ENCODE data around the gene CARD6. TPM values are rescaled to one million over a fixed set of nuclear protein-coding genes. Genes with fewer than 3 reads are reported as not detected.
A peak's percentile ranks its signal among the peaks of the same experiment; 100 is the strongest.

Gene CARD6
- total and polyA plus RNA-seq, 2 of the 13 experiments (the other 11 are each of a cell fraction or from before 2014, with no cell fraction given): 0.33 to 1.4 TPM

GRCh38 chr5:40834849-40835787 is 6.0 kb upstream of the CARD6 start, which contains the start of gene RPL37 (continued):
- TF ChIP-seq ZHX2 (IDR thresholded peaks at IDR 0.05; ENCODE audit: low read depth) (peak; percentile 90), ZHX2 (CRISPR knock-in tag; IDR thresholded peaks at IDR 0.05; ENCODE audit: borderline replicate concordance) (no peak), MBNL3 (CRISPR knock-in tag; conservative IDR thresholded peaks at IDR 0.05) (no peak), ZNF570 (CRISPR knock-in tag; IDR thresholded peaks at IDR 0.05; ENCODE audit: borderline replicate concordance) (no peak), TARDBP (CRISPR knock-in tag; IDR thresholded peaks at IDR 0.05) (peak; percentile 98), GABPA (IDR thresholded peaks at IDR 0.05; ENCODE audit: low read depth, low read length) (peak; percentile 97), GABPA (CRISPR knock-in tag; IDR thresholded peaks at IDR 0.05; ENCODE audit: low read depth) (peak; percentile 99), ZMYM3 (CRISPR knock-in tag; IDR thresholded peaks at IDR 0.05) (peak; percentile 79; the same call in 1 of the 2 replicates), ZNF703 (CRISPR knock-in tag; IDR thresholded peaks at IDR 0.05; ENCODE audit: borderline replicate concordance) (no peak; the same call in 1 of the 2 replicates), SKIL (CRISPR knock-in tag; IDR thresholded peaks at IDR 0.05; ENCODE audit: borderline replicate concordance) (peak; percentile 83), ZFAT (CRISPR knock-in tag; conservative IDR thresholded peaks at IDR 0.05) (no peak), MED1 (CRISPR knock-in tag; IDR thresholded peaks at IDR 0.05) (peak; percentile 90), ZNF564 (CRISPR knock-in tag; IDR thresholded peaks at IDR 0.05) (peak; percentile 66), RARG (CRISPR knock-in tag; IDR thresholded peaks at IDR 0.05; ENCODE audit: low read depth) (no peak; the same call in 1 of the 2 replicates), ZNF512B (CRISPR knock-in tag; IDR thresholded peaks at IDR 0.05; ENCODE audit: borderline replicate concordance) (peak; percentile 93; the same call in 1 of the 2 replicates), ZSCAN30 (CRISPR knock-in tag; IDR thresholded peaks at IDR 0.05) (no peak; the same call in 1 of the 2 replicates)
